COLO668 (cell line): ENCODE measurements around the gene CCDC70.
"Not testable (repeated sequence)": the region's sequence is repeated elsewhere in the genome, so short reads cannot be mapped to it uniquely, and the experiment has no call there.

Source experiments
- DNase-seq: peaks from one replicate; lab custom pipeline; 2025; ENCODE audit not compliant: unreplicated experiment; lab: John Stamatoyannopoulos, UW

CCDC70 gene

DNA sequence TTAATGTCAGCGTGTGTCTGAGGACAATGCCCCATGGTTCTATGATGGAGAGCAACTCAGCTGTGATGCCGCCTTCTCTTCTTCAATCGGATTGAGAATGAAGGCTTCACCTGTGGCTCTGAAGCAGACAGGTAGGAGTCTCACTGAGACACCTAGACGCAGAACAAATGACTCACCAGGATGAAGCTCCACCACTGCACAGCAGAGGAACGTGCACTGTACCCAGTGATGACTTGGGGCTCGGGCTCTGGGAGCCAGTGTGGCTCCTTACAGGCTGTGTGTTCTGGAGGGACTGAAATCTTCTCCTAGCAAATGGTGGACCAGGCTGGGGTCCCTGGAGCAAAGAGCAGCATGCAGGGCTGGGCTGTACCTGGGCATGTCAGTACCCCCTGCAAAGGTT is 44.0 kb downstream of the CCDC70 start:
- no peak for DNase-seq

GRCh38 chr13:51906581-51906980 is 44.8 kb downstream of the CCDC70 start:
- peak; percentile 81 for DNase-seq

GRCh38 chr13:51907040-51907732 is 45.4 kb downstream of the CCDC70 start:
- DNase-seq: no peak

DNA sequence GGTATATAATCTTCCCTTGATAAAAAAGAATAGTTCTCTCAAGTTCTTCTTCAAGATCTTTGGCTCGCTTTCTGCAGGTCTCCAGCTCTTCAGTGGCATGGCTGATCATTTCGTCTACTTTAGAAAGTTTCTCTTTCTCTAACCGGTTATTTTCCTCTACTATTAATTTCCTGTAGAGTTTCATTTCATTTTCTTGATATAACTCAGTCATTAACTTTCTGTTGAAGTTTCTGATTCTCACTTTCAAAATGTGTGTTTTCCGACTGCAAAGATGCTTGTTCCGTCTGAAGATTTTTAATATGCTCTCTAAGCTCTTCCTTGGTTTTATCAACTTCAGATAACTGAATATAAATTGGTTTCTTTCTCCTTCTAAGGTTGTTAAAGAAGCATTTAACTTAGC is 47.5 kb downstream of the CCDC70 start:
- DNase-seq: not testable (repeated sequence)

DNA sequence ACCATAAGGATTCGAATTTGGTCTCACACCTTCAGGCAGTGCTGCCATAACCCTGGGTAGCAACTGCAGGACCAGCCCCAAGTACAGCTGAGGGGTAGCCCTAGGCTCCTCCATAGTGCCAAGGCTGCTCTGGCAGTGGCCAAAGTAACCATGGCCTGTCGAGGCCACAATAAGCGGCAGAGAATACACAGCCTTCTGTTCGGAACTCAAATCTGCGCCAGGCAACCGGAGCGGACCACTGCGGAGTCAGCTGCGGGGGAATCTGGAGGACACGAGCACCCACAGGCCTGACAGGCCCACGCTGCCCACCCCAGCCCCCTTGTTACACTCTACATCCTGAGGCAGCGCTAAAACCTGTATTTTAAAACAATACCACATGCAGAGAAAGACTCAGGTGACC is 48.7 kb downstream of the CCDC70 start:
- no peak for DNase-seq

- DNase-seq: peak; percentile 77
Observed at GRCh38 chr13:51912091-51912490, 50.3 kb downstream of the CCDC70 start.

- DNase-seq: no peak
Observed at GRCh38 chr13:51912511-51913225, 50.9 kb downstream of the CCDC70 start.

DNA sequence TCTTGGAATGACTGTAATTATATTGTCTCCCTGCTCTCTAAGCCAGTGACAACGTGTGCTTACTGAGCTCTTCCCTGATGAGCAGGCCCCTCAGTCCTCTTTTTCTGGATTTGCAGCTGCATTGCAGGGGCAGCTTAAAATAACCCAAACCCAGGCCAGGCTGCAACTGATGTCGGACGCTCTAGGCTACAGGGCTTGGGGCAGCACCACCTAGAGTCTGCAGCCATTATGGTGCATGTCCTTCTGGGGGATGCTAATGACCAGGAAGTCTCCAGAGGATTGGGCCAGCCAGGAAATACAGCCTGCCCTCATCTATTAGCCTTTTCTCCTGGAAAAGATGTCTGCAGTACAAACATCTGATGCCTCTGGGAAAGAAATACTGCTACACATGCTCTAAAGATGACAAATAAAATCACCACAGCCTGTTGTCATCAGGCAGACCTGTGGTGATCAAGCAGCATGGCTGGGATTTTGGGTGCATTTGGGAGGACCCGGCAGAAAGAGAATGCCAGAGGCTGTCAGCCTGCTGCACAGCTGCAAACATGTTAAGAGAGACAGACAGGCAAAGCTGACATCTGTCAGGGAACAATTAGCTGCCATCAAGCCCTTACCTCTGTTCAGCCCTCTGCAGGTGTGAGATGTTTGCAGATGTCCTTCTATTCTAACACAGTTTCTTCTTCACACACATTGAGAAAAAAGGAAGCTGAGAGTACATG is 51.8 kb downstream of the CCDC70 start:
- DNase-seq: peak; percentile 58

DNA sequence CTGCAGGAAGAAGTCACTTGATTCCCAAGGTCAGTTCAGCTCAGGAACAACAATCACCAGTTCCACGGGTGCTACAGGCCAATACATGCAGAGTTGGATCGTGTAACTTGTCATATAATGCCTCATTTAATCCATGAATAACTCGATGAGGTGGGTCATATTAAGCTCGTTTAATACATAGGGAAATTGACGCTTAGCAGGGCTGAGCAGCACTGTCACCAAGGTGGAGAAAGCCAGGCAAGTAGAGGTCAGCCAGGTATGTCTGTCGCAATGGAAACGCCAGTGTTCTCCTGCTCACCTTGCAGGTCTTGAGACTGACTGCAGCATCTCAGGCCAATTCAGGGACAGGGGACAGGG is 52.3 kb downstream of the CCDC70 start:
- DNase-seq: no peak
